ENCODE measurements around the gene CEP55.

CEP55 gene

GRCh38 chr10:93568105-93568390 is 71.6 kb downstream of the CEP55 start:
- no peak for DNase-seq

GRCh38 chr10:93570383-93570782 is 74.0 kb downstream of the CEP55 start:
- no peak for DNase-seq

GRCh38 chr10:93572606-93573005 is 76.2 kb downstream of the CEP55 start:
- DNase-seq: no peak

- no peak for DNase-seq
Measured at GRCh38 chr10:93573051-93573909, 76.9 kb downstream of the CEP55 start.

- DNase-seq: no peak
Measured at GRCh38 chr10:93573924-93574323, 77.5 kb downstream of the CEP55 start.

- no peak for DNase-seq
Measured at GRCh38 chr10:93576888-93577287, 80.5 kb downstream of the CEP55 start.

- DNase-seq: no peak
Measured at GRCh38 chr10:93577565-93577964, 81.2 kb downstream of the CEP55 start.
